Dermis lymphatic vessel endothelial cell (primary cell): Measurements from ENCODE around the gene HRAS. TPM values are rescaled to one million over a fixed set of nuclear protein-coding genes. Genes with fewer than 3 reads are reported as not detected.

ENCODE experiments used
- total RNA-seq: library from RNA; depleted of rRNA; stranded (reverse); fragments of >200 nt; gene quantifications from 2 replicates; pipeline ENCODE4 v1.2.1, GENCODE V29; 2014

Gene HRAS
- total RNA-seq = 34.2 and 39.2 TPM in 2 replicates

DNA sequence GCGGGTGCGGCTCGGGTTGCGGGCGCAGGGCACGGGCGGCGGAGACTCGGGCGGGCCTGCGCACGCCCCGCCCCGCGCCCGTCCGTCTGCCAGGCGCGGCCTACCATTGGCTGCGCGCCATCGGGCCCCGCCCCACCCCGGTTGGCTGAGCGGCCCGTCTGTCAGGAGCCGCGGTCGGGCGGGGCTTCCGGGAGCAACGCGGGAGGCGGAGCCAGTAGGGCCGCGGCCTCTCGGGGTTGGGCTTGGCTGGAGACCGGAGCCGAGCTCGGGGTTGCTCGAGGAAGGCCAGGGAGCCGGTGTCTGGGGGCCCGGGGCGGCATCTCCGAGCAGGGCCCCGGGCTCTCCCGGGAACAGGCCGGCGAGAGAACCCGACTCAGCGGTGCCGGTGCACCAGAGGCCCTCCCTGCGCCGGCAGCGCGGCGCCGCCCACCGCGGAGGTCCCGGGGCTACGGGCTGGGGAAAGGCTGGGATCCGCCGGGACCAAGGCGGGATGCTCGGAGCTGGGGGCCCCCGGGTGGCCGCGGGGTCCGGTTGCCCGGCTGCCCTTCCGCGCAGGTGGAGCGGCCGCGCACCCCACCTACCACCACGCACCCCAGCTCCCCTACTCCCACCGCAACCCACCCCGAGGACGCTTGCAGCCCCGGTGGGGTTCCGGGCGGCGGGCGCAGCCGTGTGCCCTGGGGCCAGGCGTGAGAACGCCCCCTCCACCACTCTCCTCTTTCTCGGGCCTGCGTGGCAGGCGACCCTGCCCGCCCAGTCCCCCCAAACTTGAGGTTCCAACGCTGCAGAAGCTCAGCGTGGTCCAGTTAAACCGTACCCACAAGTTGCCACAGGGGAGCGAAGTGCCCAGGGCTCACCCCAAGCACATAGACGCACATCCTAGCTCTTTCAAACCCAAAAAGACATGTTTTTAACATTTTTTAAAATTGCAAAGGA lies at the start of gene HRAS:
TSS of gene HRAS (minus strand) at position 58 of the 936 bp plus-strand sequence.

DNA sequence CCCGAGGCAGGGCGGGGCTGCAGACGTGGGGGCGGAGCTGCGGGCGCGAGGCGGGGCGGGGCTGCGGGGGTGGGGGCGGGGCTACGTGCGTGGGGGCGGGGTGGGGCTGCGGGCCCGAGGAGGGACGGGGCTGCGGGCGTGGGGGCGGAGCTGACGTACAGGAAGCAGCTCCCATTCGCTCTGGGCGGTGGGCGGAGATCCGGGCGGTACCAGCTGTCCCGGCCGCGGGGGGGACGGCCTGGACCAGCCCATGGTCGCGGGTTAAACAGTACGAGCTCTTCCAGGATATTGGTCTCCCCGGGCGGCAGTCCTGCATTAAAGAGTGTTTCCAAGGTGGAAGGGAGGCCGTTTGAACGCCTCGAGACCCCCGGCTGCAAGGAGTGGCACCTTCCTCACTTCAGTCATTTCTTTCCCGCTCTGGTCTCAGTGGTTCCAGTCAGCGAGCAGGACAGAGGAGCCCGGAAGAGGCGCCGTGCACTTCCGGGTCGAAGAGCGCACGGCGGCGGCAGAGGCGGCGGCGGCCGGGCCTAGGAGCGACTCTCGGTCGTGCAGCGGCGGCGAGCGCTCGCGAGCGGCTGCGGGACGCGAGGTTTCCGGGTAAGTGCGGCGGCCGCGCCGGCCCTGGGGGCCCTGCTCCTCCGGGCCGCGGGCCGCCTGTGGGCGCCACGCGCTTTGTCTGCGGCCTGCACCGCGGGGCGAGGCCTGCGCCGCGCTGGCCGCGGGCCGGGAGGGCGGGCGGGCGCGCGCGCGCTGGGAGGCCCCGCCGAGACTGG lies 40.8 kb upstream of the HRAS start, which contains the start of gene PHRF1:
TSS of gene PHRF1 (plus strand) at position 475 of the 773 bp plus-strand sequence. CDS start 5,043 bp downstream, outside the sequence.

DNA sequence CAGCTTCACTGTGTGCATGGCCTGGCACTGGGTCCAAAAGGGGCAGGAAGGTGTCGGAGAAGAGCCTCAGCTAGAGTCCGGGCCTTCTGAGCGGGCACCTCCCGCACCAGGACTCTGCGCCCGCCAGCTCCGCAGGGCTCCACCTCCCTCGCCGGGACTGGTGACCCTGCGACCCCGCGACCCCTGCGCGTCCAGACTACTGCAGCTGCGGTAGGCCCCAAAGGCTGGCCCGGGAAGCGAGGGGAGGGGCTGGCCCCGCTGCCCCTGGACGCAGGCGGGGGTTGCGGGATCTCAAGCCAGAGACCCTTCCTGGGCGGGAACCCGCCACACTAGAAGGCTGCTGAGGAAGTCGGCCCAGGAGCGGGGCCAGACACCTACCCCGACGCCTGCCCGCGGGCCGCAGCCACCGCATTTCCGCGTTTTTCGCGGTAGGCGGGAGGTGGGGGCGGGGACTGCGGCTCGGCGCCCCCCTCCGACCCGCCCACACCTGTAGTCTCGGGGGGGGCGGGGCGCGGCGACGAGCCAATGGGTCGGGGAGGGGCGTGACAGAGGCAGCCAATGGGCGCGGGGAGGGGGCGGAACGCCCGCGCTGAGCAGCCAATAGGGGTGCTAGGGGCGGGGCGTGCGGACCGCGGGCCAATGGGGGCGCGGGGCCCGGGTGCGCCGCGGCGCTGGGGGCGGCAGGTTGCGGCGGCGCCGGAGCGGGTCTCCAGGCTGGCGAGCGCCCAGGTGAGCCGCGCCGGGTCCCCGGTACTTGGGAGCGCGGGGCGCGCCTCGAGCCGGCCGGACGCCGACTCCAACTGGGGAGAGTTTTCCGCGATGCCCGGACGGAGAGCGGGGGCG lies 25.1 kb upstream of the HRAS start, which contains the start of the genes LMNTD2 and RASSF7:
TSS of gene LMNTD2 (minus strand) at position 434 of the 843 bp plus-strand sequence. CDS start at position 412, 22 bp downstream.
TSS of gene RASSF7 (plus strand) at position 666 of the 843 bp plus-strand sequence. CDS start 799 bp downstream, outside the sequence.

DNA sequence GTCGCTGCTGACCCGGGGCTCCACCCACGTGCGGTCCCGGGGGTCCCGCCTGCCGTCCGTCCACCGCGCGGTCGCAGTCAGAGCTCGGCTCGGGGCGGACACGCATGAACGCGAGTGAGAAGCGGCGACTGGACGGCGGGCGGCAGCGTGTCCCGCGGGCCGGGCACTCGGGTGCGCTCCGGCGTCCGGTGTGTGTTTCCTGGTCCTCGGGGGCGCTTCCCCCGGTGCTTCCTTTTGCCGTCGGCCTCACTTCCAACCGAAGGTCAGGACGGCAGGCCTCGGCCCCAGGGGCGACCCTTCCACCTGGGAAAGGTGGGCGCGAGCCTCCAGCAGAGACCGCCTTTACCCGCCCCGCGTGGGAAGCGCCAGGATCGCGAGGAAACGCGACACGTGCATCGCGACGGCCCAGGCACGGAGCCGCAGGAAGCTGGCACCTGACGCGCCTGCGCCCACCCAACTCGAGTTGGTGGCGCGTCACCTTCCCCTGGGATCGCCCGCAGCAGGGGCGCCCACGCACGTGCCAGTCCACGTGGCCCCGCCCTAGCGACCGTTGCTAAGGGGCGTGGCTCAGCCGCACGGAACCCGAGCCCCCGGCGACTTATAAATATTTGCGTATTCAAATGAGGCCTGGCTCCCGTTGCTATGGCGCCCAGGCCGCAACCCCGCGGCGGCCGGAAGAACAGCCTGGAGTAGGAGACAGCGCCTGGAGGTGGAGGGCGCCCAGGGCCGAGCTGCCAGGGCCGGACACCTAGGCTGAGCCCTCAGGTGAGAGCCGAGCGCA lies 1.7 kb upstream of the HRAS start, which contains the start of gene LRRC56:
TSS of gene LRRC56 (plus strand) at position 687 of the 781 bp plus-strand sequence. CDS start 3,158 bp downstream, outside the sequence.

DNA sequence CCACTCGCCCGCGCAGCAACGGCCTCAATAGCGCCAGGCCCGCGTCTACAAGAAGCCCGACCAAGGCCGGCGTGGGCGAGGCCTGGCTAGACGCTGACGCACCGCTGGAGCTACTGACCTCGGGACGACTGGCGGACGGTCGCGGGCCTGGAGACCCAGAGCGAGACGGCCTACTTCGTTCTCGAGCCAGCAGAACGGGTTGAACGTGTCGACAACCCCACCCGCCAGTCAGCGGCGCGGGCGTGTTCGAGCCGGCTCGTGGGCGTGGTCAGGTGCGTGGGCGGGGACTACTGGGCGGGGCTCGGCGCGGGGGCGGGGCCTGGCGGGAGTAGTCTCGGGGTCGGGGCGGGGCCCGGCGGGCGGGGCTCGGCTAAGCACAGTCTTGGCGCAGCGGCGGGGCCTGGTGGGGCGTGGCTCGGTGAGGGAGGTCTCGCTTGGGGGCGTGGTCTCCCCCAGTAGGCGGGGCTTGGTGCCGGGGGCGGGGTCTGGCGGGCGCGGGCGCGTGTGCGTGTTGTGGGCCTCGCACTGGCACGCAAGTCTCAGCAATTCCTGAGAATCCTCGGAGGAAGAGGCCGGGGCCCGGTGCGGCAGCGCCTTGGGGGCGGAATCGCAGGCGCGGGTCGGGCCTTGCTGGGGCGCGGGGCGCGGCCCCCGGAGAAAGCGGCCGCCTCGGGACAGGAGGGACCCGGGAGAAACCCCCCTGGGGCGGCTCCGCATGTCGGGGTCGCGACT lies 28.2 kb downstream of the HRAS start, which contains the start of gene RNH1:
TSS of gene RNH1 (minus strand) at position 248 of the 732 bp plus-strand sequence. CDS start 5,080 bp downstream, outside the sequence.

Other genes with a start within 250 kb of the HRAS start
- gene PGGHG, start 246.4 kb downstream of the HRAS start, total RNA-seq = 10.0 and 10.5 TPM in 2 replicates
- not detected in 2 replicates for gene IFITM5, start 236.1 kb downstream of the HRAS start, total RNA-seq
- gene IFITM2, start 227.8 kb downstream of the HRAS start, total RNA-seq = 29.4 and 39.2 TPM in 2 replicates
- gene IFITM1, start 221.5 kb downstream of the HRAS start, total RNA-seq = 0.09 and 0.65 TPM in 2 replicates
- 33.5 and 44.5 TPM in 2 replicates for gene IFITM3, start 214.7 kb downstream of the HRAS start, total RNA-seq
- gene B4GALNT4, start 166.1 kb downstream of the HRAS start, total RNA-seq = 0.09 and 1.4 TPM in 2 replicates
- gene PKP3, start 141.4 kb downstream of the HRAS start, total RNA-seq = 0.11 and 0.26 TPM in 2 replicates
- gene SIGIRR, start 120.6 kb downstream of the HRAS start, total RNA-seq = 32.7 and 35.2 TPM in 2 replicates
- gene ANO9, start 93.6 kb downstream of the HRAS start, total RNA-seq = 0.69 and 0.76 TPM in 2 replicates
- gene PTDSS2, start 85.3 kb downstream of the HRAS start, total RNA-seq = 31.1 TPM in 2 replicates
- 187 and 237 TPM in 2 replicates for gene RNH1, start 28.3 kb downstream of the HRAS start, total RNA-seq
- 0.34 and 0.43 TPM in 2 replicates for gene LRRC56, start 2.0 kb upstream of the HRAS start, total RNA-seq
- gene LMNTD2, start 25.2 kb upstream of the HRAS start, total RNA-seq = 1.5 and 1.7 TPM in 2 replicates
- gene RASSF7, start 25.4 kb upstream of the HRAS start, total RNA-seq = 9.2 and 19.1 TPM in 2 replicates
- 17.6 and 19.3 TPM in 2 replicates for gene PHRF1, start 40.9 kb upstream of the HRAS start, total RNA-seq
- gene IRF7, start 80.4 kb upstream of the HRAS start, total RNA-seq = 7.4 and 11.4 TPM in 2 replicates
- gene CDHR5, start 89.4 kb upstream of the HRAS start, total RNA-seq = not detected in 2 replicates
- not detected in 2 replicates for gene SCT, start 91.6 kb upstream of the HRAS start, total RNA-seq
- gene DRD4, start 101.7 kb upstream of the HRAS start, total RNA-seq = not detected in 2 replicates
- gene DEAF1, start 159.6 kb upstream of the HRAS start, total RNA-seq = 27.5 and 34.3 TPM in 2 replicates
- gene TMEM80, start 160.2 kb upstream of the HRAS start, total RNA-seq = 7.9 and 11.1 TPM in 2 replicates
- 1.9 and 2.1 TPM in 2 replicates for gene EPS8L2, start 170.7 kb upstream of the HRAS start, total RNA-seq
- gene TALDO1, start 211.9 kb upstream of the HRAS start, total RNA-seq = 96.4 and 101 TPM in 2 replicates
- gene GATD1, start 241.9 kb upstream of the HRAS start, total RNA-seq = 22.9 and 25.1 TPM in 2 replicates